BJ (cell line): Measurements from ENCODE around the gene TRIM65. TPM values are rescaled to one million over a fixed set of nuclear protein-coding genes. Genes with fewer than 3 reads are reported as not detected.
"Not testable (repeated sequence)": the region's sequence is repeated elsewhere in the genome, so short reads cannot be mapped to it uniquely, and the experiment has no call there.

Experiments used
- CTCF ChIA-PET: fragments of 350-600 bp; formaldehyde crosslinking; extraction: SDS; loops from one replicate; lab custom pipeline; 2021; ENCODE audit warnings: antibody characterized with exemption, inconsistent platforms; lab: Yijun Ruan, JAX
- POLR2A ChIA-PET: fragments of 300-600 bp; sonication (Branson Sonifier 250); formaldehyde crosslinking; extraction: SDS; loops from one replicate; lab custom pipeline; 2021; ENCODE audit warnings: antibody characterized with exemption; lab: Charles Lee
- DNase-seq: peaks from one replicate; pipeline ENCODE4 v3.0.0-alpha.2; 2011; ENCODE audit warnings: low read depth
- H3K27me3 ChIP-seq: 2 replicates; pipeline ENCODE4 v1.6.0; 2011; ENCODE audit warnings: low read length; ENCODE audit not compliant: control insufficient read depth, insufficient read depth
- H3K36me3 ChIP-seq: 2 replicates; pipeline ENCODE4 v1.5.1; 2011; ENCODE audit warnings: low read length; ENCODE audit not compliant: control insufficient read depth, insufficient read depth
- H3K4me3 ChIP-seq: 2 replicates; pipeline ENCODE4 v1.5.1; 2011; ENCODE audit warnings: low read depth, mild to moderate bottlenecking, control low read depth, low read length
- polyA plus RNA-seq: library from polyadenylated mRNA; depleted of rRNA; stranded (reverse); fragments of >200 nt; gene quantifications from 2 replicates; pipeline ENCODE4 v1.2.3, GENCODE V29; 2011
- TF ChIP-seq, protein P1 (sequence below): IDR thresholded peaks from 2 replicates; pipeline ENCODE4 v1.5.1; 2011; ENCODE audit warnings: low read depth, mild to moderate bottlenecking, control low read depth, inconsistent platforms, low read length, moderate library complexity; ENCODE audit not compliant: insufficient read depth

TRIM65 gene
- polyA plus RNA-seq, 1 experiment, result 8.6 TPM

- POLR2A ChIA-PET, result no interaction called here
- Histone ChIP-seq H3K4me3 (no peak overlapping the region), H3K27me3 (no peaks in the 10 kb centered on the region), H3K36me3 (no peaks in the 10 kb centered on the region)
- TF ChIP-seq, protein P1, sequence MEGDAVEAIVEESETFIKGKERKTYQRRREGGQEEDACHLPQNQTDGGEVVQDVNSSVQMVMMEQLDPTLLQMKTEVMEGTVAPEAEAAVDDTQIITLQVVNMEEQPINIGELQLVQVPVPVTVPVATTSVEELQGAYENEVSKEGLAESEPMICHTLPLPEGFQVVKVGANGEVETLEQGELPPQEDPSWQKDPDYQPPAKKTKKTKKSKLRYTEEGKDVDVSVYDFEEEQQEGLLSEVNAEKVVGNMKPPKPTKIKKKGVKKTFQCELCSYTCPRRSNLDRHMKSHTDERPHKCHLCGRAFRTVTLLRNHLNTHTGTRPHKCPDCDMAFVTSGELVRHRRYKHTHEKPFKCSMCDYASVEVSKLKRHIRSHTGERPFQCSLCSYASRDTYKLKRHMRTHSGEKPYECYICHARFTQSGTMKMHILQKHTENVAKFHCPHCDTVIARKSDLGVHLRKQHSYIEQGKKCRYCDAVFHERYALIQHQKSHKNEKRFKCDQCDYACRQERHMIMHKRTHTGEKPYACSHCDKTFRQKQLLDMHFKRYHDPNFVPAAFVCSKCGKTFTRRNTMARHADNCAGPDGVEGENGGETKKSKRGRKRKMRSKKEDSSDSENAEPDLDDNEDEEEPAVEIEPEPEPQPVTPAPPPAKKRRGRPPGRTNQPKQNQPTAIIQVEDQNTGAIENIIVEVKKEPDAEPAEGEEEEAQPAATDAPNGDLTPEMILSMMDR, result no peak
- CTCF ChIA-PET, result interaction anchor here (0.6 to 6.6 kb wide), 5 partner anchors 23 to 203 kb away, joined by 3 to 58 read pairs (median 4); partner anchors contain the start of gene TRIM65
- DNase-seq, result no peak
These were observed 23.0 kb downstream of the TRIM65 start for GRCh38 chr17:75873587-75874322.

GRCh38 chr17:75872434-75873351 lies 24.1 kb downstream of the TRIM65 start:
- ChIA-PET CTCF (interaction anchor here (0.6 to 4.2 kb wide), 7 partner anchors 11 to 202 kb away, joined by 3 to 26 read pairs (median 3); partner anchors contain the start of gene MRPL38), POLR2A (interaction anchor here (0.5 kb wide), 1 partner anchor 365 kb away, joined by 5 read pairs; no protein-coding TSS in a partner anchor)
- Histone ChIP-seq H3K27me3 (no peaks in the 10 kb centered on the region), H3K36me3 (no peaks in the 10 kb centered on the region), H3K4me3 (no peak overlapping the region)
- TF ChIP-seq, protein P1, result no peak
- DNase-seq, result peak; percentile 44

DNA sequence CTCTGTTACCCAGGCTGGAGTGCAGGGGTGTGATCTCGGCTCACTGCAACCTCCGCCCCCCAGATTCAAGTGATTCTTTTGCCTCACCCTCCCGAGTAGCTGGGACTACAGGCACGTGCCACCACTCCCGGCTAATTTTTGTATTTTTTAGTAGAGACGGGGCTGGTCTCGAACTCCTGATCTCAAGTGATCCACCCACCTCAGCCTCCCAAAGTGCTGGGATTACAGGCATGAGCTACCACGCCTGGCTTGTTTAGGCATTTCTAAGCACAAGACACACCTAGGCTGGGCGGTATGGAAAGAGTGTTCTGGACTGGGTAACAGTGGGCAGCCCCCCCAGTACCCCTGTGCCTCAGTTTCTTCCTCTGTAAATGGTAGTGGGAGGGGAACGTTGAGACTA lies 26.5 kb downstream of the TRIM65 start:
- H3K27me3 ChIP-seq, H3K4me3 ChIP-seq, DNase-seq, POLR2A ChIA-PET, H3K36me3 ChIP-seq: not testable (repeated sequence)
- CTCF ChIA-PET, result interaction anchor here (0.9 to 4.2 kb wide), 3 partner anchors 9 to 16 kb away, joined by 4 to 26 read pairs (median 7); partner anchors contain the start of gene WBP2

GRCh38 chr17:75869282-75870141 lies 27.2 kb downstream of the TRIM65 start:
- ChIA-PET POLR2A (no interaction called here), CTCF (interaction anchor here (0.9 to 4.2 kb wide), 4 partner anchors 8 to 116 kb away, joined by 3 to 26 read pairs (median 6); partner anchors contain the start of gene WBP2)
- TF ChIP-seq, protein P1, result no peak
- H3K27me3 ChIP-seq, result no peaks in the 10 kb centered on the region
- H3K36me3 ChIP-seq, result no peaks in the 10 kb centered on the region
- H3K4me3 ChIP-seq, result no peak overlapping the region
- no peak for DNase-seq

DNA sequence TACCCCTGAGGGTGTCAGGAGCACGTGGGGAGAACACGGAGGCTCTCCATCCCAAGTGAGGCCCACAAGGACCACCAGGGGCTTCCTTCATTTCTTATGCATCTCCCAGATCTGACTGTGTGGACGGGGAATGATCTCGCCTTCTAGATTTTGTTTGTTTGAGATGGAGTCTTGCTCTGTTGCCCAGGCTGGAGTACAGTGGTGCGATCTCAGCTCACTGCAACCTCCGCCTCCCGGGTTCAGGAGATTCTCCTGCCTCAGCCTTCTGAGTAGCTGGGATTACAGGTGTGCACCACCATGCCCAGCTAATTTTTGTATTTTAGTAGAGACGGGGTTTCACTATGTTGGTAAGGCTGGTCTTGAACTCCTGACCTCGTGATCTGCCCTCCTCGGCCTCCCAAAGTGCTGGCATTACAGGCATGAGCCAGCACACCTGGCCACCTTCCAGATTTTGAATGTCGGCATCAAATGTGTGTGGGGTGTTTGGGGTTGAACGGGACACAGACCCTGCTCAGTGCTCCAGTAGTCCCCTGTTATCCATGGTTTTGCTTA lies 27.9 kb downstream of the TRIM65 start:
- DNase-seq, POLR2A ChIA-PET, H3K4me3 ChIP-seq, H3K36me3 ChIP-seq, H3K27me3 ChIP-seq: not testable (repeated sequence)
- CTCF ChIA-PET, result interaction anchor here (1.0 kb wide), 1 partner anchor 115 kb away, joined by 3 read pairs; no protein-coding TSS in a partner anchor

GRCh38 chr17:75865404-75866188 lies 31.2 kb downstream of the TRIM65 start:
- H3K27me3 ChIP-seq, POLR2A ChIA-PET, DNase-seq, H3K36me3 ChIP-seq, H3K4me3 ChIP-seq: not testable (repeated sequence)
- CTCF ChIA-PET, result interaction anchor here (1.3 to 1.8 kb wide), 2 partner anchors 10 to 24 kb away, joined by 3 to 6 read pairs; partner anchors contain the start of gene WBP2

DNA sequence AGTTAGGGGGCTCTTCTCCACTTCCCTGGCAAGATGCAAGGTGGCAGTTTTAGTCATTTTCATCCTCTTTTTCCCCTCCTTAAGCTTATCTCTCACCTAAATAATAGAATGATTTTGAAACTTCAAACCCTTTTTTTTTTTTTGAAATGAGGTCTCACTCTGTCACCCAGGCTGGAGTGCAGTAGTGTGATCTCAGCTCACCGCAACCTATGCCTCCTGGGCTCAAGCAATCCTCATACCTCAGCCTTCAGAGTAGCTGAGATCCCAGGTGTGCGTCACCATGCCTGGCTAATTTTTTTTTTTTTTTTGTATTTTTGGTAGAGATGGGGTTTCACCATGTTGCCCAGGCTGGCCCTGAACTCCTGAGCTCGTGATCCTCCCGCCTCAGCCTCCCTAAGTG lies 31.9 kb downstream of the TRIM65 start:
- DNase-seq, H3K27me3 ChIP-seq, H3K36me3 ChIP-seq, POLR2A ChIA-PET, H3K4me3 ChIP-seq: not testable (repeated sequence)
- CTCF ChIA-PET, result interaction anchor here (1.0 to 1.8 kb wide), 3 partner anchors 9 to 25 kb away, joined by 3 to 8 read pairs (median 6); partner anchors contain the start of gene WBP2
